ENCODE data around the gene RUFY1. TPM values are rescaled to one million over a fixed set of nuclear protein-coding genes. Genes with fewer than 3 reads are reported as not detected.

The RUFY1 gene
- total RNA-seq, 1 donor from 2014 or later: 41.9 TPM

DNA sequence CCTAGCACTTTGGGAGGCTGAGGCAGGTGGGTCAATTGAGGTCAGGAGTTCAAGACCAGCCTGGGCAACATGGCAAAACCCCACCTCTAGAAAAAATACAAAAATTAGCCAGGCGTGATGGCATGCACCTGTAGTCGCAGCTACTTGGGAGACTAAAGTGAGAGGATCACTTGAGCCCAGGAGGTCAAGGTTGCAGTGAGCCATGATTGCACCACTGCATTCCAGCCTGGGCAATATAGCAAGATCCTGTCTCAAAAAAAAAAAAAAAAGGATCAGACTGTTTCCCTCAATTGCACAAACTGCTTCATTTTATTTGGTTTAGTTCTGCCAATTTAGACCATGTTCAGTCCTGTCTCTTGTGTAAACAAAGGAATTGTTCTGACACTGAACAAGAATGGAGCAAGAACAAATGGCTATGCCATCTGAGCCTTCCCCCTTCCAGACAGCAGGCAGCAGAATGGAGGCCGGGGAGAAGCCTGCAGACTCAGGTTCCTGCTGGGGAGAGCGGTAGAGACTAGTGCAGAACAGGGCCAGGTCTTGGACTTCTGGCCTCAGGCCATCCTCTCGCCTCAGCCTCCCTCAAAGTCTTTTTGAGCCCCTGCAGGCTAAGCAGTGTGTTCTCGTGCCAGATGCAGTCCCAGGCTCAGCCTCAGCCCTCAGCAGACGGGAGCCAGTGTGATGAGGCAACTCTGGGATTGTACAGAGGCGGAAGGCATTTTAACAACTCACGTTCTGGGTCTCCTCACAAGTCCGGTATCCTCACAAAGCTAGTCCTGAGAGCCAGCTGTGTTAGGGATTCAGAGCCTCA, 54.9 kb downstream of the RUFY1 start:
- peak; percentile 86 for DNase-seq (ENCODE audit: low spot score)

DNA sequence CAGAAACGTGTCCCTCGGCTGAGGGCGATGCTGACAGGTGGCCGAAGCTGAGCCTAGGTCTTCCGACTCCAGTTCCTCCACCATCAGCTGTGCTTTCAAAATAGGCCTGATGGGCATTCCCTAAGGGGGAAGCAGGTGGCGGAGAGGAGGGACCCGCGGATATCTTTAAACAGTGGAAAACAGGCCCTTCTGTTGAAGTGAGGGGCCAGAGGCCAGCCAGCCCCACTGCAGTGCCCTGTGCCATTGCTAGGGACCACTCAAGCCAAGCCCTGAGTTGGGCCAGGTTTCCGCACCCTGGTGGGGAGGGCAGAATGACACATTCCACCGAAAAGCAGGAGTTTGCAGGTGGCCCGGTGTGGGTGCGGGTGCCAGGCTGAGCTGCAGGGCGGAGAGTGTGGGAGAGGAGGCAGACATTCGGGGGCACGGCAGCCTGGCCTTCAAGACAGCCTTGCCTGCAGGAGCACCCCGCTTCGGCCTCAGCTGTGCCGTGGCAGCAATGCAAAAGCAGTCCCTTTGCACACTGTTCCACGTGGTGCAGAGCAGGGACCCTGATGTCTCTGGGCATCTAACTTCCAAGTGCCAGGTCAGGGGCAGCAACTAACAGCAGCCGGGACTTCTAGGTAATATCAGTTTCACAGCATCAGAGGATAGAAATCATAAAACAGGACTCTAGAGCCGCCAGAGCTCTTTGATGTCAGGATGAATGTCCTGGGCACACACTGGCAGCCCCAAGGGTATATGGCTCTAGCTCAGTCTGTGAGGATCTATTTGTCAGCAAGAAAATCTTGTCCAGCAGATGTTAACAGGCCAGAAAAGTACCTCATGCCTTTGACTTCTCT, 55.9 kb downstream of the RUFY1 start:
- no peak for DNase-seq (ENCODE audit: low spot score)

DNA sequence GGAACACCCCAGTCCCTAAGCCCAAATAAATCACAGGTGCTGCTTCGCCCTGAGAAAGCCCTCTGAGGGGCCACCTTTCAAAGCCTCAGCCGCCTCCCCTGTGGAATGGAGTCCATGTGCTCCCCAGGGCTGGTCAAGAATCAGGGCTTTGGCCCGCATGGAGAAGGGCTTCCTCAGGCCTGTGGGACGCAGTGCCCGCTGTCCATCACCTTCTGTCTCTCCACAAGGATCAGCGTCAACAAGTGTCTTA, 56.5 kb downstream of the RUFY1 start:
- DNase-seq (ENCODE audit: low spot score): no peak

DNA sequence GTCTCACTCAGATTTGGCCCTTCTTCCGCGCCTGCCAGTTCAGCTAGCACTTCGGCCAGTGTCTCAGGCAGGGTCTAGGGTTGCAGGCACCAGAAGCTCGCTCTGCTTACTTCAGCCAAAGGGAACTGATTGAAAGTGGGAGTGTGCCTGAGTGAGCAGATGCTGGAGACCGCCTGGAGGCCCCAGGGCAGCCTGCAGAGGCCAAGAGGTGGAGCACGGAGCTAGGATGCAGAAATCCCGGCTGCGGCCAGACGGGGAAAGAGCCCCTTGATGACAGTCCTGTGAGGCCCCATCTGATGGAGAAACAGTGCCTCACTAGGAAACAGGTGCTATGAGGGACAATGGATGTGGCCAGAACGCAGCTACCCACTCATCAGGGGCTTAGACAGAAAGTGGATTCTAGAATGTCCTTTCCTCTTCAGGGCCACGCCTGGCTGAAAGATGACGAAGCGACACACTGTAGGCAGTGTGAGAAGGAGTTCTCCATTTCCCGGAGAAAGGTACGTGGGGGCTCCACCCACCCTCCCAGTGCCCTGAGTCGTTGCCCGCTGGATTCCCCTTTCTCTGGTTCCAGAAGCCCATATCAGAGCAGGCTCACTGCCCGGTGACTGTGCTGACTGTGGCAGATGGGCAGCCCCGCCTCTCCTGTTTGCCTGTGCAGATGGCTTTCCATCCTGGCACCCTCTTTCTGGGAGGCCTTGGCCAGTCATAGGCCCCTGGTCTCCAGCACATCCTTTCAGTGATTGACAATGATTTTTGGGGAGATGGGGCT, 57.0 kb downstream of the RUFY1 start:
- no peak for DNase-seq (ENCODE audit: low spot score)

DNA sequence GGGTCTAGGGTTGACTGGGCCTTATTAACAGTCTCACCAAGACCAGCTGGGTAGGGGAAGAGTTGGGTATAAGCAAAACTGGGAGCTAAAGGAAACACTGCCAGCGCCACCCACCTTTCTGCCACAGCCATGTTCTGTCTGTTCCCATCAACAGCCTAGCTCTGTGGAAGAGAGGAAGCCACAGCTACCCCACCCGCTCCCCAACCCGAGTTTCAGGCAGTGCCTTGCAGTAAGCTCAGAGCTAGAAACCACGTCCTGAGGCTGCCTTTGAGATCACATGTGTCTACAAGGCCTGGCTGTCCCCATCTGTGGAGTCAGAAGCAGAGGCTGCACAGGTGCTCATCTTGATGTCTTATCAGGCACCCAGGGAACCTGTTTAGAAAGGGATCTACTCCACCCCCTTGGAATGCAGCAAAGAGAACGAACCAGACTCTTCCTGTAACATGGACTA, 57.8 kb downstream of the RUFY1 start:
- DNase-seq (ENCODE audit: low spot score): no peak

DNA sequence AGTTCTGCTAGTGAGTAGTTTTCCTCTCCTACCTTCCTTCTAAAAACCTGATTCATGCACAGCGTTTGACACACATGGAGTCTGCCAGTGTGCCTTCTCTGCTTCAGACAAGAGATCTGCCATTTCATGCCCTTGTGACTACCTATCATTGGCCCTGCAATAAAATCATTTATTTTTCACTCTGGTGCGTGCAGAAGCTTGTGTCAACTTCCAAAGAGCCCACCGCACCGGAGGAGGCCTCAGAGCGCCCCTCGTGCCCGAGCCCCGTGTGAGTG, 59.4 kb downstream of the RUFY1 start:
- no peak for DNase-seq (ENCODE audit: low spot score)

DNA sequence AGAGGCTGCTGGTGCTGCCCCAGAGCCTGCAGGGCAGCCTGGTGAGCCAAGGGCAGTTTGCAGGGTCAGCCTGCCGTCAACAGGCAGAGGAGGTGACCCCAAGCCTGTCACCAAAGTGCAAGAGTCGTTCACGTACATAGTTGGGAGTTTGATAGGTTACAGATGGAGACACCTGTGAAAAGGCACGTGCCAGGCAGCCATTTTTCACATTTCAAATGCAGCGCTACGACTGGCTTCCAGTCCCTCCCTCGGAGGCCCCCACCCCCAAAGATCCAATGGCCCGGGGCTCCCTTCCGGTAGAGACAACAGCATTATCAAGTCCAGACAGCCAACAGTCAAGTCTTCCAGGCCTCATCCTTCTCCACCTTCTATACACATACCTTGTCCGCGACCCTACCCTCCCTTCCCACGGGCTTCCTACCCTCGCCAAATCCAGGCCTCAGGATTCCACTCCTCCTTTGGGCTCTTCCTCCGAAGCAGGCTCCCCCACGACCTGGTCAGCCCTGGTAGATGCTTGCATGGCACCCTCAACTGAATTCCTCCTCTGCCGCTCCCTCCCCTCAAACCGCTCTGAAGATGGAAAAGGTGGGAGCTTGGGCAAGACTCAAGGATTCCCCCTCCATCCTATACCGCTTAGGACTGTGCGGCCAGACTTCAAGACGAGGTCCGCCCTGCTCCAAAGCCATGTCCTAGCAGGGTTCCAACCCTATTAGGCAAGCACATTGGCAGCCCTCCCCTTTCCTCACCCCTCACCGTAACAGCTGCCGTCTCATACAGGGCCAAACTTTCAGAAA, 60.0 kb downstream of the RUFY1 start:
- DNase-seq (ENCODE audit: low spot score): no peak

DNA sequence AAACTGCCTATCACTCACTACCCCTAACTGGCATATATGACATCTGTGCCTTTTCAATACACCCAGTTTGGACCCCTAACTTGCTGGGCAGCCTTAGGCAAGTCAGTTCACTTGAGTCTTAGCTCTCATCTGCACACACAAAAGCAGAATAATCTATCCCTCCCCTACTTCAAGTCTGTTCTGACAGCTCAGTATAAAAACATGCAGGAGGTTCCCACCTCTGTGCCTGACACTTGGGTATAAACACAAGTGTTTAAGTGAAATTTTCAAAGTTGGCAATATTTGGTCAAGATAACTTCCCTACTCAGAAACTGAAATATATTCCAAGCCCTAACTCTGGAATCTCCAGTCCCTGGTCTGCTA, 60.5 kb downstream of the RUFY1 start:
- DNase-seq (ENCODE audit: low spot score): no peak

DNA sequence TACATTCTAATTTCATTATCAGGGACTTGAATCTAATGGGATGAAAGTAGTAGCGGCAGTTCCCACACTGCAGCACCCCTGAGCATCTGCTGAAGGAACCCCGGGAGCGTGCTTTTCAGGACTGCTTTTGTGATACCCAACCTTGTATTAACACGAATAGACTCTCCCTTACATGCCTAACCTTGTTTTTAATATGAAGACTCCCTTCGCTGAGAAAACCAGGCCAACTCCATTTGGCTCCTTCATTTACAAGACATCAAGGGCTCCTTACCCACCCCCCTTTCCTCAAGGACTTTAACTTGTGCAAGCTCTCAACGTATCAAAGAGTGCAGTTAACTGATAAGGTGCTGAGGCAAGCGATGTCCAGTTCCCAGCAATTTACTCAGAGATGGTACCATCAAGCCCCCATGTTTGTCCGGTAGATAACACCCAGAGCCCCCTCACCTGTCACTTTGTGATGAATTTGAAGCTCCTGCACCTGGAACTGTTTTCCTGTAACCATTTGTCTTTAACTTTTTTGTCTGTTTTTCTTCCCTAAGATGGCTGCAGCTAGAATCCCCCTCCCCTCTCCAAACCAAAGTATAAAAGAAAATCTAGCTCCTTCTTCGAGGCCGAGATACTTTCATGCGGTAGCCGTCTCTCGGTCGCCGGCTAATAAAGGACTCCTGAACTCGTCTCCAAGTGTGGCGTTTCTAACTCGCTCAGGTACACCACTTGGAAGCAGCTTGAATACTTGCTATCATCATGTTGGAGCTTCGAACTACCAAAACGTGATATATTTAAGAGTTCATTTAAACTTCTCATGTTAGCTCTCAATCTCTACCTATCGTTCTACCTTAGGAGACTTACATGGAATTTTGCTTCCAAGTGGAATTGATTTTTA, 62.5 kb downstream of the RUFY1 start:
- no peak for DNase-seq (ENCODE audit: low spot score)

DNA sequence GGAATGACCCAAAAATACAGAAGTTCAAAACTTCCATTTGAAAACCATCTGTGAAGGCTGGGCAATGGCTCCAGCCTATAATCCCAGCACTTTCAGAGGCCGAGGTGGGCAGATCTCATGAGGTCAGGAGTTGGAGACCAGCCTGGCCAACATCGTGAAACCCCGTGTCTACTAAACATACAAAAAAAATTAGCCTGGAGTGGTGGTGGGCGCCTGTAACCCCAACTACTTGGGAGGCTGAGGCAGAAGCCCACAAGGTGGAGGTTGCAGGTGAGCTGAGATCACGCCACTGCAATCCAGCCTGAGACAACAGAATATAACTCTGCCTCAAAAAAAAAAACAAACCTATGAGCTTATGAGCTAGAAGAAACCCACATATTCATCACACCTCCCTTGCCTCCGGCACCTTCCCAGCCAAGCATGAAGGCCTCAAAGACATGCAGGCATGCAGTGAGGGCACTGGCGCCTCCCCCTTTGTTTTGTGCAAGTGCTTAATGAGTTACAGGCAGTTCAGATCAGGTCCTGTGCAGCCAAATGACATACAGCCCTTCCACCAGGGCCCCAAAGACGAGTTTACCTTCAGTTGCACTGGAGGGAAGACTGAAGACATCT, 63.2 kb downstream of the RUFY1 start:
- no peak for DNase-seq (ENCODE audit: low spot score)

DNA sequence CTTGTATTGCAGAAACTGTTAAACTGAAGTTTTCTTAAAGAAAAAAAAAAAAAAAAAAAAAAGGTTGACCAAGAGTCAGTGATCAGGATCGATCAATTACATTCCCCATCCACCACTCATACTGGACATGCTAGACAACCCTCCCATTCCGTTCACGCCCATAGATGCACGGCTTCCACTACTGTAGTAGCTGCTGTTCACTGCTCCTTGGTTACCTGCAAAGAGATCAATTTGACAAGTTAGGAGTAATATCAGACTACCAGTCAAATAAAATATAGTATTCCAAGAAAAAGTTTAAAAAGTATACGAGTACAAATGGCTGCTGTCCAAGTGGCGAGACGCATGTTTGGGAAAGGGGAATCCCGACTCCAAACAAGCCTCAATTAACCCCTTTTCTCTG, 64.4 kb downstream of the RUFY1 start:
- no peak for DNase-seq (ENCODE audit: low spot score)

DNA sequence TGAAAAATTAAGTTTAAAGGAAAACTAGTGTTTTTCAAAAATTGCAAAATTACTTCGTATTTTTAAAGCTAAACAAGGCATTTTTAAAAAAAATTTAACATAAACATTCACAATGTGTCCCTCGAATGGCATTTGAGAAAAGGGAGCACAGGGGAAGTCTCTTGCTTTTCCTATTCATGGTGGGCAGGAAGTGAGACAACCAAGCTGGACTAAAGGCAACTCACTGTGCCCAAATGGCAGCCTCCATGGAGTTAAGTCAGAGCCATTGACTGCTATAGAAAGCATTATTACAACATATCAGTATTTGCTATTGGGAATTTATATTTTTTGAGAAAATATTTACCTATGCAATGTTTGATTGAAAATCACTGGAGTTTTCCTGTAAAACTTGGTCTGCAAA, 64.8 kb downstream of the RUFY1 start:
- no peak for DNase-seq (ENCODE audit: low spot score)

DNA sequence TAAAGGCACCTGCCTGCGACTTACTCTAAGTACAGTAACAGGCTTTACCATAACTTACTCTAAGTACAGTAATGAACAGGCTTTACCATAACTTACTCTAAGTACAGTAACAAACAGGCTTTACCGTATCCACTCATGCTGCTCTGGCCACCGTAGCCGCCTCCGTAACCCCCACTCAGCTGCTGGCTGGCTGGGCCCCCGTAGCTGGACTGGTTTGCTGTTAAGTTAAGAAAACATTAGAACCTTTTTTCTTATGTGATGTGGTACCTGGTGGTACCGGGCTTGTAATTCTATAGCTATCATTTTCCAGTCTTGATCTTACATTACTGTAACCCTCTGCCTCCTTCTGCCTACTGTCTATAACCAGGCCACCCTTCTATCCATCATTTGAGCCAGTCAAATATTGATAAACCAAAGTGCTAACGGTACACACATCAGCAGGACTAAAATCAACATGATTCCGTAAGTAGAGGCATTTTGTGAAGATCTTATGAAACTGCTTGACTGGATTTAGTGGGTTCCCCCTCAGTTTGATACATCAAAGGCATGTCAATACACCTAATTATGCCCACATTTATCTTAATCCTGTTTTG, 65.7 kb downstream of the RUFY1 start:
- no peak for DNase-seq (ENCODE audit: low spot score)

DNA sequence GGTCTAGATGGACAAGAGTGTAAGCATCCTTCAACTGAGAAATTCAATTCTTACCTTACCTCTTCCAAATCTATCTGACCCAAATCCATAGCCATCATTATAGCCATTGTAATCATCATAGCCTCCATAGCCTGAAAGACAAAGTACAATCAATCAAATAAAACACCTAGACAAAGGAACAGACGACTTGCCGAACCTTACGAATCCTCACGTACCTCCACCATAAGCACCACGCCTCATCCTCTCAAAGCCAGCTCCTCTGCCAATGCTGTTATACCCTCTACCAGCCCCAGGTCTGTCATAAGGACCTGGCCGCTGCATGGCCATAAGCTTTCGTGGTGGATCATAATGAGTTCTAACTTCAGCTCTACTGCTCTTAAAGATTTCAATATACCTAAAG, 67.6 kb downstream of the RUFY1 start:
- DNase-seq (ENCODE audit: low spot score): no peak

DNA sequence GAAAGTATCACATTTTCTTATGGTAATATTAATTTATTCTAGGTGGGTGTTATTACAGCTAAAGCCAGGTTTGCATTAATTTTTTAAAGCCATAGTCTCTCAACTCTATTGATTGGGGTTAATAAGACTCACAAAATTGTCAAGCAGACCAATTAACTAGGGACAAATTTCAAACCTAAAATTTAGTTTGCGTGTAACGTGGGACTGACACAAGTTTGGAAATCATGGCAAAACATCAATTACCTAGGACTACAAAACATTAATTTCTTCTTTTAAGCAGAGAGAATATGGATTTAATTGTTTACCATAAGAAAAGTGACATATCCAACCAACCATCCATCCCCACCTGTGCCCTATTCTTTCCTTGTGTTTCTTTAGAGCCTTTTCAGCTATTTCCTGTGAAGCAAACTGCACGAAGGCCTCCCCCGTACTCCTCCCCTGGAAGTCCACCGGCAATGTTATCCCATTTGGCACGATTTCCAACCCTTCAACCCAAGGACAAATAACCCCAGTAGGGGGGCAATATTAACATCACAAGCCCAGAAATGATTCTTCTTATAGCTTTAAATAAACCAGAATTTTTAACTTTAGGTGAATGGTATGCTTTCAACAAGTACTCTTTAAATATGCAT, 68.7 kb downstream of the RUFY1 start:
- no peak for DNase-seq (ENCODE audit: low spot score)

DNA sequence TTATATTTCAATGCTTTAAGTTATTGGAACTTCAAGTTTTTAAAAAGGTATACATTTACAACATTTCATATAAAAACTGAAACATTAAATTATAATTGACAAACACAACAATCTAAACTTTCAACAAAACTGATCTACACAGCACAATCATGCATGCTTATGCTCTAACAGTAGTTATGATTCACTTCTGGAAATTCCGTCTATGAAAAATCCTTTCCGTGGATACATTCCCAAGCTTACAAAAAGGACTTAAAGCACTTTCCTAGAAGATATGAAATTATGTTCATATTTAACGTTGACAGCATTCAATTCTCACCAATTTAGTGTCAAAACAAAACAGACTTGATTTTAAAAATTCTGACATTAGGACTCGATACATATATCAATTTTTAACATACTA, 69.4 kb downstream of the RUFY1 start:
- no peak for DNase-seq (ENCODE audit: low spot score)

DNA sequence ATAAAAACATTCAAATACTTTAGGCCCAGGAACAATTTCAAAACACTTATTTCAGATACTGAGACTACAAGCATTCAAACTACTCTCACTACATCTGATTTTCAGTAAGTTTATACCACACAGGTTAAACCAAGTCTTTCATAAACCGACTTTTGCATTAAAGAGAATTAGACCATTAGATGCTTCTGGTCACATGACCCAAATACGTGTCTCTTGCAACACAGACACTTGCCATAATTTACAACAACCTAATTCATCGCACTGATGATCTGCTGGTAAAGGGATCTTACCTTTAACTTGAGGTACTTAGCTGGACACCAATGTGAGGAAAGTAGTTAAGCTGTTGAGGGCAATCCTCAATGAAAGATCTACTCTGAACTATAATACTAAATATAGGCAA, 69.9 kb downstream of the RUFY1 start:
- no peak for DNase-seq (ENCODE audit: low spot score)

DNA sequence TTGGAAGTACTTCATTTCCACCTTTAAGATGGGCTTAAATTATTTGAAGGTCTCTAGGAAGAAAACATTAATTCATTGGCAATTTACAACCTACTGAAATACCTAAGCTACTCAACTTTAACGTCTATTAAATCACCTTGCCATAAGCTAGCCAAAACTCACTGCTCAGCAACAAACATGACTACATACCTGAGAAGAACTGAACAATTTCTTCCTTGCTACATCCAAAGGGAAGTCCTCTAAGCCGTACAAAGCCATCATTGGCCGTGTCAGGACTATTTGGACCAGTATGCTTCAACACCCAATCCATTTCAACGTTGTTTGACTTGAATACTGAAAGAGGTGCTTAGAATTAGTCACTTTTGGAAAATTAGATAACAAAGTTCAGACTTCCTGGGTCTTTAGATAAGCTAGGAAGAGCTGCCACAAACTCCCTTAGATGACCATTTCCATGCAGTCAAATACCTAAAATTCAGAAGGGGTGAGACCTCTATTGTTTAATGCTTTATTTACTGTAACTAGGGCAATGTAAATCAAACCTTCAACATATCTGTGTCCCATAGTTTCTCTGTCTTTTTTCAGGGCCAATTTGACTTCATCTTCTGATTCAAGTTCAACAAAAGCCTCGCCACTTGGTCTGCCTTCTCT, 70.5 kb downstream of the RUFY1 start:
- no peak for DNase-seq (ENCODE audit: low spot score)

DNA sequence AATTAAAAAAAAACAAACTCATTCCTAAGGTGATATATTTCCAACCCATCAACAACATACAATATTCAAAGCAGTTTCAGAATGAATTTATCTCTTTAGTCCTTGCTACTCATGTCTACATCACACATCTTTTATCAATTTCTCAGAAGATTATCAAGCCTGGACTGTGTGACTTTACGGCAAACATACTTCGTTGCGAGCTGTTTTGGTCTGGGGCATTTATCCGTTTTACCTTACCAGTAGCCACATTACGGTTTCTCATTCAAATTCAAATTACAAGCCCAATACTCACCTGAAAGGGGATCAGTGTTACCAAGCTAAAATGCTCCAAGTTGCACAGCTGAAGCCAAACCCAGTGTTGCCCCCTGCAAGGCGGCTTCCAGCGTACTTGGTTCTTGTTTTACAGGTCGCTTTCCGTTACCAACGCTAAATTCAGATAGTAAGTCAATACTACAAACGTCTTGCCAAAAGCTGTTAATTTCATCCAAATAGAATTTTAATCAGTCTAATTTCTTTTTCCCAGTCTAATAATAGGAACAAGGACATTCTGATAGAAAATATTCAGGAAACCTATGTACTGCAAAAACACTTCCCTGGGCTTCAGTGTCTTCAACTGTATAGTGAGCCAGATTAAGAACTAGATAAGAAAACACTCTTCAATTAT, 71.3 kb downstream of the RUFY1 start:
- no peak for DNase-seq (ENCODE audit: low spot score)
